MM.1S (cell line): ENCODE measurements around the gene PHTF1.
A peak's percentile ranks its signal among the peaks of the same experiment; 100 is the strongest.

Experiments used
- DNase-seq: peaks from one replicate; pipeline ENCODE4 v3.0.0-alpha.2; 2015
- H2AFZ ChIP-seq: fragments of 300-600 bp; sonication (generic); 2 replicates; pipeline ENCODE4 v1.6.0; 2016; ENCODE audit warnings: antibody characterized with exemption, low read length
- H3F3A ChIP-seq: fragments of 300-600 bp; sonication (generic); 2 replicates; pipeline ENCODE4 v1.6.1; 2016; ENCODE audit warnings: mild to moderate bottlenecking, antibody characterized with exemption, low read length, moderate library complexity, mixed read lengths; ENCODE audit not compliant: insufficient read depth
- H3K27ac ChIP-seq: fragments of 300-600 bp; sonication (generic); 2 replicates; pipeline ENCODE4 v1.5.1; 2016; ENCODE audit warnings: mild to moderate bottlenecking, low read length
- H3K27me3 ChIP-seq: fragments of 300-600 bp; sonication (generic); replicated peaks from 2 replicates; pipeline ENCODE4 v1.6.0; 2016; ENCODE audit warnings: low read length; ENCODE audit not compliant: insufficient read depth
- H3K36me3 ChIP-seq: fragments of 300-600 bp; sonication (generic); replicated peaks from 2 replicates; pipeline ENCODE4 v1.6.1; 2016; ENCODE audit warnings: mild to moderate bottlenecking, low read length, mixed read lengths; ENCODE audit not compliant: insufficient read depth
- H3K4me1 ChIP-seq: fragments of 300-600 bp; sonication (generic); 2 replicates; pipeline ENCODE4 v1.6.1; 2016; ENCODE audit warnings: low read length, mixed read lengths
- H3K4me2 ChIP-seq: fragments of 300-600 bp; sonication (generic); 2 replicates; pipeline ENCODE4 v1.6.0; 2016; ENCODE audit warnings: low read depth, low read length
- H3K4me3 ChIP-seq: fragments of 300-600 bp; sonication (generic); 2 replicates; pipeline ENCODE4 v1.5.1; 2016; ENCODE audit warnings: low read length, mixed read lengths
- H3K79me2 ChIP-seq: fragments of 300-600 bp; sonication (generic); 2 replicates; pipeline ENCODE4 v1.6.1; 2016; ENCODE audit warnings: mixed run types, low read length, mixed read lengths
- H3K9ac ChIP-seq: fragments of 300-600 bp; sonication (generic); 2 replicates; pipeline ENCODE4 v1.6.1; 2016; ENCODE audit warnings: low read length, mixed read lengths
- H3K9me2 ChIP-seq: fragments of 300-600 bp; sonication (generic); replicated peaks from 2 replicates; pipeline ENCODE4 v1.6.1; 2016; ENCODE audit warnings: mild to moderate bottlenecking, low read length, mixed read lengths; ENCODE audit not compliant: insufficient read depth
- H3K9me3 ChIP-seq: fragments of 300-600 bp; sonication (generic); replicated peaks from 2 replicates; pipeline ENCODE4 v1.6.1; 2016; ENCODE audit warnings: mild to moderate bottlenecking, low read length, mixed read lengths; ENCODE audit not compliant: insufficient read depth
- H4K20me1 ChIP-seq: fragments of 300-600 bp; sonication (generic); 2 replicates; pipeline ENCODE4 v1.6.1; 2016; ENCODE audit warnings: mild to moderate bottlenecking, low read length, moderate library complexity, mixed read lengths; ENCODE audit not compliant: insufficient read depth
- CTCF ChIP-seq: fragments of 300-600 bp; sonication (generic); IDR thresholded peaks from 2 replicates; pipeline ENCODE4 v1.5.1; 2016; ENCODE audit warnings: antibody characterized with exemption, low read length, mixed read lengths
- EZH2 ChIP-seq: fragments of 300-600 bp; sonication (generic); optimal IDR thresholded peaks from 2 replicates; pipeline ENCODE3; 2017; ENCODE audit warnings: low read depth, mild to moderate bottlenecking, antibody characterized with exemption, low read length, mixed read lengths
- EZH2phosphoT487 ChIP-seq: fragments of 300-600 bp; sonication (generic); IDR thresholded peaks from 2 replicates; pipeline ENCODE4 v1.6.1; 2018; ENCODE audit warnings: antibody characterized with exemption, low read length

The PHTF1 gene

DNA sequence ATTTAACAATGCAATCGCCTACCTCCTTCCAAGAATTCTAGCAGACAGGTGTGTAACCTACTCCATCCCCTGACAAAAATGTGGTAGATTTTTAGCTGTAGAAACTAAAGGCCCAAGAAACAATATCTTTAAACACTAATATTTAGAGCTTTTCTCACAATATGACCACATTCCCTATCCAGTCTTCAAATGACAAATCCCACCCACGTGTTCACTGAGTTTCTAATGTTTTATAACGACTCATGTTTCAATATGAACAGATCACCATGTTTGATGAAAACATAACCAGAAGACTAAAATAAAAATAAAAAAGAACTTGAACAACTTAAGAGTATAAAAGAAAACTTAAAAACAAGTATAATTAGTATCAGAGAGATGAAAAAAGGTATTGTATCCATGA is 28.4 kb upstream of the PHTF1 start:
- H3K79me2 ChIP-seq: peaks cover 37% of the 10 kb centered on the region
- no peaks in the 10 kb centered on the region for H4K20me1 ChIP-seq

GRCh38 chr1:113786069-113786468 is 26.8 kb upstream of the PHTF1 start:
- no peaks in the 10 kb centered on the region for H3K9me3 ChIP-seq
- no peaks in the 10 kb centered on the region for H3K9me2 ChIP-seq
- peaks cover 52% of the 10 kb centered on the region for H3K79me2 ChIP-seq
- H3K27me3 ChIP-seq: no peaks in the 10 kb centered on the region
- H3K4me2 ChIP-seq: no peak overlapping the region; the same call in 1 of the 2 replicates
- H3K27ac ChIP-seq: no peak overlapping the region
- H3K9ac ChIP-seq: no peak overlapping the region
- no peak overlapping the region for H2AFZ ChIP-seq
- H3K36me3 ChIP-seq: no peaks in the 10 kb centered on the region
- H3F3A ChIP-seq: peaks cover 22% of the 10 kb centered on the region
- no peak overlapping the region for H3K4me3 ChIP-seq
- H3K4me1 ChIP-seq: peaks cover 47% of the 10 kb centered on the region
- no peaks in the 10 kb centered on the region for H4K20me1 ChIP-seq
- TF ChIP-seq CTCF (no peak), EZH2 (no peak), EZH2phosphoT487 (no peak)
- peak; percentile 21 for DNase-seq

More for the DNA sequence above, 28.4 kb upstream of the PHTF1 start:
- H3K36me3 ChIP-seq: no peaks in the 10 kb centered on the region
- TF ChIP-seq CTCF: no peak
- TF ChIP-seq EZH2phosphoT487: no peak
- no peak for TF ChIP-seq EZH2
- no peak overlapping the region for H3K4me3 ChIP-seq
- H3K4me2 ChIP-seq: no peak overlapping the region
- H3K9me2 ChIP-seq: no peaks in the 10 kb centered on the region
- peaks cover 26% of the 10 kb centered on the region for H3F3A ChIP-seq
- H3K4me1 ChIP-seq: peaks cover 35% of the 10 kb centered on the region
- H3K9ac ChIP-seq: no peak overlapping the region
- H3K27ac ChIP-seq: no peak overlapping the region
- H3K27me3 ChIP-seq: no peaks in the 10 kb centered on the region
- H3K9me3 ChIP-seq: no peaks in the 10 kb centered on the region
- no peak for DNase-seq
- H2AFZ ChIP-seq: no peak overlapping the region

DNA sequence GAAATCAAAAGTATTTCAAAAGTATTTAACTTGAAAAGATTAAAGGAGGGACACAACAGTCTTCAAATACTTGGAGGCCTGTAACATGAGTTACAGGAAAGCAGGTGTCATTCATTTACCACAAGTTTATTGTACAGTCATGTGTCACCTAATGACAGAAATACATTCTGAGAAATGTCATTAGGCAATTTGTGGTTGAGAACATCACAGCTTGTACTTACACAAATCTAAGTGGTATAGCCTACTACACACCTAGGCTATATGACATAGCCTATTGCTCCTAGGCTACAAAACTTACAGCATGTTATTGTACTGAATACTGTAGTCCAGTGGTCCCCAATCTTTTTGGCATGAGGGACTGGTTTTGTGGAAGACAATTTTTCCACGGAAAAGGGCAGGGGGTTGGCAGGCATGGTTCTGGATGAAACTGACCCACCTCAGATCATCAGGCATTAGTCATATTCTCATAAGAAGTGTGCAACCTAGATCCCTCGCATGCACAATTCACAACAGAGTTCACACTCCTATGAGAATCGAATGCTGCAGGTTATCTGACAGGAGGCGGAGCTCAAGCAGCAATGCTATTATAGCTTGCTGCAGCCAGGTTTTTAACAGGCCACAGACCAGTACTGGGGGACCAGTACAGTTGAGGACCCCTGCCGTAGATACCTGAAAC is 25.0 kb upstream of the PHTF1 start:
- H3K27ac ChIP-seq: peak overlapping the region; percentile 99
- peak overlapping the region; percentile 33 for H3K4me3 ChIP-seq
- no peaks in the 10 kb centered on the region for H3K9me2 ChIP-seq
- H3K36me3 ChIP-seq: no peaks in the 10 kb centered on the region
- H3K79me2 ChIP-seq: peaks cover 59% of the 10 kb centered on the region
- peak overlapping the region; percentile 46 for H3K9ac ChIP-seq
- no peak overlapping the region for H2AFZ ChIP-seq
- peak; percentile 72 for DNase-seq
- H3K27me3 ChIP-seq: no peaks in the 10 kb centered on the region
- H3F3A ChIP-seq: peaks cover 22% of the 10 kb centered on the region
- H4K20me1 ChIP-seq: no peaks in the 10 kb centered on the region
- no peak for TF ChIP-seq CTCF
- TF ChIP-seq EZH2: no peak
- TF ChIP-seq EZH2phosphoT487: no peak
- peak overlapping the region; percentile 64 for H3K4me2 ChIP-seq
- peaks cover 59% of the 10 kb centered on the region for H3K4me1 ChIP-seq
- no peaks in the 10 kb centered on the region for H3K9me3 ChIP-seq
